ENCODE measurements around the gene PLCB4.
A peak's percentile ranks its signal among the peaks of the same experiment; 100 is the strongest.

PLCB4 gene

GRCh38 chr20:9053108-9053507, 15.8 kb upstream of the PLCB4 start:
- TF ChIP-seq POU2F2 (IDR thresholded peaks at IDR 0.05; ENCODE audit: low read depth, low read length), result no peak
- no peak for TF ChIP-seq SPI1 (IDR thresholded peaks at IDR 0.05; ENCODE audit: low read depth, low read length)
- no peak for TF ChIP-seq PAX5 (IDR thresholded peaks at IDR 0.05; ENCODE audit: insufficient read depth, low read length, severe bottlenecking)
- TF ChIP-seq TAF1 (IDR thresholded peaks at IDR 0.05; ENCODE audit: low read depth, low read length), result no peak
- TF ChIP-seq POLR2AphosphoS5 (IDR thresholded peaks at IDR 0.05; ENCODE audit: low read depth, low read length), result no peak
- TF ChIP-seq POLR2A (IDR thresholded peaks at IDR 0.05; ENCODE audit: low read depth, low read length), result no peak
- DNase-seq (ENCODE audit: insufficient read length, low spot score) (no peak), FAIRE-seq (no peak)

GRCh38 chr20:9054176-9054575, 14.7 kb upstream of the PLCB4 start:
- TF ChIP-seq POLR2AphosphoS5 (IDR thresholded peaks at IDR 0.05; ENCODE audit: low read depth, low read length), result no peak
- TF ChIP-seq POLR2A (IDR thresholded peaks at IDR 0.05; ENCODE audit: low read depth, low read length), result no peak
- TF ChIP-seq TAF1 (IDR thresholded peaks at IDR 0.05; ENCODE audit: low read depth, low read length), result no peak
- TF ChIP-seq SPI1 (IDR thresholded peaks at IDR 0.05; ENCODE audit: low read depth, low read length), result no peak
- no peak for TF ChIP-seq POU2F2 (IDR thresholded peaks at IDR 0.05; ENCODE audit: low read depth, low read length)
- TF ChIP-seq PAX5 (IDR thresholded peaks at IDR 0.05; ENCODE audit: insufficient read depth, low read length, severe bottlenecking), result no peak
- no peak for DNase-seq (ENCODE audit: insufficient read length, low spot score)
- no peak for FAIRE-seq

GRCh38 chr20:9059931-9060330, 9.0 kb upstream of the PLCB4 start:
- DNase-seq (ENCODE audit: insufficient read length, low spot score), result no peak
- TF ChIP-seq PAX5 (IDR thresholded peaks at IDR 0.05; ENCODE audit: insufficient read depth, low read length, severe bottlenecking) (no peak), POLR2A (IDR thresholded peaks at IDR 0.05; ENCODE audit: low read depth, low read length) (no peak), SPI1 (IDR thresholded peaks at IDR 0.05; ENCODE audit: low read depth, low read length) (no peak), POLR2AphosphoS5 (IDR thresholded peaks at IDR 0.05; ENCODE audit: low read depth, low read length) (no peak), POU2F2 (IDR thresholded peaks at IDR 0.05; ENCODE audit: low read depth, low read length) (no peak), TAF1 (IDR thresholded peaks at IDR 0.05; ENCODE audit: low read depth, low read length) (no peak)
- no peak for FAIRE-seq

- TF ChIP-seq SPI1 (IDR thresholded peaks at IDR 0.05; ENCODE audit: low read depth, low read length) (no peak), POLR2AphosphoS5 (IDR thresholded peaks at IDR 0.05; ENCODE audit: low read depth, low read length) (no peak), TAF1 (IDR thresholded peaks at IDR 0.05; ENCODE audit: low read depth, low read length) (no peak), POU2F2 (IDR thresholded peaks at IDR 0.05; ENCODE audit: low read depth, low read length) (no peak), PAX5 (IDR thresholded peaks at IDR 0.05; ENCODE audit: insufficient read depth, low read length, severe bottlenecking) (no peak), POLR2A (IDR thresholded peaks at IDR 0.05; ENCODE audit: low read depth, low read length) (no peak)
- FAIRE-seq (no peak), DNase-seq (ENCODE audit: insufficient read length, low spot score) (no peak)
These were observed 7.5 kb upstream of the PLCB4 start for GRCh38 chr20:9061434-9061833.

GRCh38 chr20:9062066-9062465, 6.8 kb upstream of the PLCB4 start:
- no peak for TF ChIP-seq PAX5 (IDR thresholded peaks at IDR 0.05; ENCODE audit: insufficient read depth, low read length, severe bottlenecking)
- no peak for TF ChIP-seq TAF1 (IDR thresholded peaks at IDR 0.05; ENCODE audit: low read depth, low read length)
- TF ChIP-seq POLR2AphosphoS5 (IDR thresholded peaks at IDR 0.05; ENCODE audit: low read depth, low read length), result no peak
- no peak for TF ChIP-seq POLR2A (IDR thresholded peaks at IDR 0.05; ENCODE audit: low read depth, low read length)
- TF ChIP-seq POU2F2 (IDR thresholded peaks at IDR 0.05; ENCODE audit: low read depth, low read length), result no peak
- no peak for TF ChIP-seq SPI1 (IDR thresholded peaks at IDR 0.05; ENCODE audit: low read depth, low read length)
- no peak for DNase-seq (ENCODE audit: insufficient read length, low spot score)
- no peak for FAIRE-seq

- FAIRE-seq (no peak), DNase-seq (ENCODE audit: insufficient read length, low spot score) (no peak)
- TF ChIP-seq POLR2AphosphoS5 (IDR thresholded peaks at IDR 0.05; ENCODE audit: low read depth, low read length), result no peak
- no peak for TF ChIP-seq TAF1 (IDR thresholded peaks at IDR 0.05; ENCODE audit: low read depth, low read length)
- no peak for TF ChIP-seq POLR2A (IDR thresholded peaks at IDR 0.05; ENCODE audit: low read depth, low read length)
- no peak for TF ChIP-seq POU2F2 (IDR thresholded peaks at IDR 0.05; ENCODE audit: low read depth, low read length)
- TF ChIP-seq SPI1 (IDR thresholded peaks at IDR 0.05; ENCODE audit: low read depth, low read length), result no peak
- TF ChIP-seq PAX5 (IDR thresholded peaks at IDR 0.05; ENCODE audit: insufficient read depth, low read length, severe bottlenecking), result no peak
These were observed 2.7 kb upstream of the PLCB4 start for GRCh38 chr20:9066191-9066590.

- FAIRE-seq (no peak), DNase-seq (ENCODE audit: insufficient read length, low spot score) (peak; percentile 5)
- no peak for TF ChIP-seq POU2F2 (IDR thresholded peaks at IDR 0.05; ENCODE audit: low read depth, low read length)
- no peak for TF ChIP-seq POLR2A (IDR thresholded peaks at IDR 0.05; ENCODE audit: low read depth, low read length)
- no peak for TF ChIP-seq POLR2AphosphoS5 (IDR thresholded peaks at IDR 0.05; ENCODE audit: low read depth, low read length)
- no peak for TF ChIP-seq PAX5 (IDR thresholded peaks at IDR 0.05; ENCODE audit: insufficient read depth, low read length, severe bottlenecking)
- TF ChIP-seq TAF1 (IDR thresholded peaks at IDR 0.05; ENCODE audit: low read depth, low read length), result no peak
- no peak for TF ChIP-seq SPI1 (IDR thresholded peaks at IDR 0.05; ENCODE audit: low read depth, low read length)
These were observed 570 bp upstream of the PLCB4 start for GRCh38 chr20:9068233-9068801.

GRCh38 chr20:9070304-9070703, 1.4 kb downstream of the PLCB4 start:
- no peak for TF ChIP-seq POLR2AphosphoS5 (IDR thresholded peaks at IDR 0.05; ENCODE audit: low read depth, low read length)
- TF ChIP-seq TAF1 (IDR thresholded peaks at IDR 0.05; ENCODE audit: low read depth, low read length), result no peak
- no peak for TF ChIP-seq SPI1 (IDR thresholded peaks at IDR 0.05; ENCODE audit: low read depth, low read length)
- no peak for TF ChIP-seq POU2F2 (IDR thresholded peaks at IDR 0.05; ENCODE audit: low read depth, low read length)
- no peak for TF ChIP-seq PAX5 (IDR thresholded peaks at IDR 0.05; ENCODE audit: insufficient read depth, low read length, severe bottlenecking)
- TF ChIP-seq POLR2A (IDR thresholded peaks at IDR 0.05; ENCODE audit: low read depth, low read length), result no peak
- DNase-seq (ENCODE audit: insufficient read length, low spot score) (no peak), FAIRE-seq (no peak)

- FAIRE-seq, result no peak
- TF ChIP-seq PAX5 (IDR thresholded peaks at IDR 0.05; ENCODE audit: insufficient read depth, low read length, severe bottlenecking) (no peak), POLR2AphosphoS5 (IDR thresholded peaks at IDR 0.05; ENCODE audit: low read depth, low read length) (no peak), POU2F2 (IDR thresholded peaks at IDR 0.05; ENCODE audit: low read depth, low read length) (no peak), POLR2A (IDR thresholded peaks at IDR 0.05; ENCODE audit: low read depth, low read length) (no peak), SPI1 (IDR thresholded peaks at IDR 0.05; ENCODE audit: low read depth, low read length) (no peak), TAF1 (IDR thresholded peaks at IDR 0.05; ENCODE audit: low read depth, low read length) (no peak)
- DNase-seq (ENCODE audit: insufficient read length, low spot score), result no peak
These were observed 3.3 kb downstream of the PLCB4 start for GRCh38 chr20:9071976-9072726.
